Lung (tissue), 12 donors: ENCODE measurements around the gene PNKD. TPM values are rescaled to one million over a fixed set of nuclear protein-coding genes. Genes with fewer than 3 reads are reported as not detected.

ENCODE experiments used
- ATAC-seq: fragments of 200-7000 bp; cut with Tn5 transposase; one replicate; pipeline ENCODE4 v1.9.1; 2020; ENCODE audit warnings: moderate number of reproducible peaks; ENCODE audit not compliant: insufficient read depth, low FRiP score
- DNase-seq, 3 donors: peaks; one replicate each; pipeline ENCODE4 v3.0.0-alpha.2; 2013 to 2017
- H3K27ac ChIP-seq, 2 donors: one replicate each; pipeline ENCODE4 v1.5.1; 2013; ENCODE audit warnings: mild to moderate bottlenecking in 2 of 2, moderate library complexity in 2 of 2, control low read depth in 1 of 2, inconsistent platforms in 1 of 2, low read depth in 1 of 2, low read length in 1 of 2
- H3K27me3 ChIP-seq, 3 donors: one replicate each; pipeline ENCODE4 v1.5.1; 2013; ENCODE audit warnings: low read length in 2 of 3; ENCODE audit not compliant: control insufficient read depth in 3 of 3, insufficient read depth in 3 of 3
- H3K36me3 ChIP-seq, 4 donors: one replicate each; pipeline ENCODE4 v1.5.1; 2013; ENCODE audit warnings: low read length in 4 of 4, mild to moderate bottlenecking in 1 of 4, moderate library complexity in 1 of 4; ENCODE audit not compliant: control insufficient read depth in 4 of 4, insufficient read depth in 4 of 4
- H3K4me1 ChIP-seq, 5 donors: one replicate each; pipeline ENCODE4 v1.5.1; 2013; ENCODE audit warnings: low read length in 5 of 5, mild to moderate bottlenecking in 2 of 5, moderate library complexity in 1 of 5; ENCODE audit not compliant: control insufficient read depth in 5 of 5, insufficient read depth in 5 of 5
- H3K4me3 ChIP-seq: one replicate; pipeline ENCODE4 v1.5.1; 2013; ENCODE audit warnings: mild to moderate bottlenecking, control low read depth, moderate library complexity
- H3K9ac ChIP-seq, 2 donors: one replicate each; pipeline ENCODE4 v1.5.1; 2013; ENCODE audit warnings: low read length in 2 of 2, control low read depth in 1 of 2; ENCODE audit not compliant: insufficient read depth in 1 of 2
- H3K9me3 ChIP-seq, 4 donors: one replicate each; pipeline ENCODE4 v1.5.1; 2013; ENCODE audit warnings: low read length in 3 of 4, mild to moderate bottlenecking in 1 of 4, moderate library complexity in 1 of 4; ENCODE audit not compliant: control insufficient read depth in 4 of 4, insufficient read depth in 3 of 4
- CTCF ChIP-seq: IDR thresholded peaks from 2 replicates; pipeline ENCODE4 v1.5.1; 2012; ENCODE audit warnings: mild to moderate bottlenecking; ENCODE audit errors: control extremely low read depth, extremely low read depth
- WGBS, 2 donors: extraction: QIAGEN DNeasy Blood & Tissue Kit; methylation state at CpG; one replicate each; pipeline ENCODE4 v1.1.7; 2013; 5-methylcytosine and 5-hydroxymethylcytosine counted together
- polyA plus RNA-seq, 2 donors: library from polyadenylated mRNA; stranded (reverse); fragments of 200-250 nt; gene quantifications; one replicate each; pipeline ENCODE4 v1.2.1, GENCODE V29; 2013
- total RNA-seq, 2 donors: library from RNA; depleted of rRNA in 1 of 2; stranded (reverse); fragments of >200 nt in 1 of 2; gene quantifications; one replicate each; pipeline ENCODE4 v1.2.1, GENCODE V29; 2014 to 2021
- donor health status: control.
- donor health status: control.
- donor health status: Bipolar disorder and iron deficiency.
- donor health status: healthy.
- donor health status: DM: yes; HTN: yes; CAD: no.

The PNKD gene
- total and polyA plus RNA-seq, 4 donors: 83.8 to 137 (median 114) TPM

- peak overlapping the region; percentile 76 to 81 for H3K27ac ChIP-seq
- DNase-seq (peak; percentile 96), ATAC-seq (peak; percentile 82)
- peak overlapping the region in 1 of 2 donors; percentile 57 for H3K9ac ChIP-seq
- H3K9me3 ChIP-seq: no peaks in the 10 kb centered on the region
- H3K4me1 ChIP-seq: peaks cover 0 to 36% (median 21%) of the 10 kb centered on the region in 5 donors
- TF ChIP-seq CTCF: no peak
- 1% methylated on average over 54 to 69 of the region's 69 CpGs for WGBS, 2 donors
- no peaks in the 10 kb centered on the region for H3K27me3 ChIP-seq
- H3K36me3 ChIP-seq: no peaks in the 10 kb centered on the region
- peak overlapping the region; percentile 62 for H3K4me3 ChIP-seq
These were observed 52.6 kb downstream of the PNKD start for GRCh38 chr2:218322768-218323525.

GRCh38 chr2:218323526-218324472 is 53.5 kb downstream of the PNKD start:
- Histone ChIP-seq H3K4me3 (peak overlapping the region; percentile 62), H3K9me3 (no peaks in the 10 kb centered on the region), H3K27me3 (no peaks in the 10 kb centered on the region), H3K9ac (peak overlapping the region; percentile 51 to 63), H3K4me1 (peaks cover 0 to 39% (median 21%) of the 10 kb centered on the region in 5 donors), H3K27ac (peak overlapping the region in 1 of 2 donors; percentile 81), H3K36me3 (no peaks in the 10 kb centered on the region)
- peak; percentile 41 for ATAC-seq
- TF ChIP-seq CTCF: no peak
- 4 to 7% methylated on average over 24 of the region's 24 CpGs for WGBS, 2 donors
- peak; percentile 84 to 90 (median 88) for DNase-seq

- no peak for DNase-seq
- ATAC-seq: no peak
- Histone ChIP-seq H3K4me3 (no peak overlapping the region), H3K27me3 (no peaks in the 10 kb centered on the region), H3K9me3 (no peaks in the 10 kb centered on the region), H3K4me1 (peaks cover 0 to 50% (median 22%) of the 10 kb centered on the region in 5 donors), H3K27ac (no peak overlapping the region), H3K36me3 (no peaks in the 10 kb centered on the region), H3K9ac (no peak overlapping the region)
- WGBS, 2 donors: 61 to 68% methylated on average over 4 of the region's 4 CpGs
- TF ChIP-seq CTCF: no peak
These were observed 55.3 kb downstream of the PNKD start for GRCh38 chr2:218325566-218326160.
